Left lung (tissue), 10 donors: ENCODE data around the gene IGSF9. TPM values are rescaled to one million over a fixed set of nuclear protein-coding genes. Genes with fewer than 3 reads are reported as not detected.

Experiments
- ATAC-seq: fragments of 200-7000 bp; cut with Tn5 transposase; one replicate; pipeline ENCODE4 v1.9.1; 2020; ENCODE audit warnings: moderate library complexity
- DNase-seq, 4 donors: peaks; one replicate each; pipeline ENCODE4 v3.0.0-alpha.2; 2013 to 2020
- H3K27ac ChIP-seq, 2 donors: fragments of 200-600 bp; sonication (generic) in 1 of 2; one replicate each; pipeline versions ENCODE4 v1.5.0 to v1.8.0; 2020 to 2021
- H3K27me3 ChIP-seq, 2 donors: fragments of 200-600 bp; sonication (generic) in 1 of 2; one replicate each; pipeline versions ENCODE4 v1.5.0 to v1.8.0; 2020 to 2021
- H3K36me3 ChIP-seq, 2 donors: fragments of 200-600 bp; sonication (generic) in 1 of 2; one replicate each; pipeline versions ENCODE4 v1.5.0 to v1.8.0; 2020 to 2021
- H3K4me1 ChIP-seq, 2 donors: fragments of 200-600 bp; one replicate each; pipeline ENCODE4 v1.8.0; 2021
- H3K4me3 ChIP-seq, 2 donors: fragments of 200-600 bp; sonication (generic) in 1 of 2; one replicate each; pipeline versions ENCODE4 v1.5.0 to v1.8.0; 2020 to 2021; ENCODE audit warnings: mild to moderate bottlenecking in 1 of 2
- H3K9me3 ChIP-seq, 2 donors: fragments of 200-600 bp; sonication (generic) in 1 of 2; one replicate each; pipeline versions ENCODE4 v1.5.0 to v1.8.0; 2020 to 2021
- CTCF ChIP-seq, 2 donors: fragments of 200-600 bp; sonication (generic) in 1 of 2; IDR thresholded peaks; one replicate each; pipeline versions ENCODE4 v1.5.0 to v1.8.0; 2021; ENCODE audit warnings: antibody characterized with exemption in 2 of 2
- intact Hi-C, 2 donors: fragments of 100-400 bp; cut with DNase I; formaldehyde crosslinking; loops; one replicate each; pipeline versions ENCODE4 v1.11.2 to v1.14.2; 2022
- polyA plus RNA-seq, 6 donors: library from polyadenylated mRNA; unstranded; fragments of 120-200 nt; gene quantifications; one replicate each; pipeline ENCODE4 v1.2.1, GENCODE V29; 2013; ENCODE audit not compliant: insufficient read length in 6 of 6
- total RNA-seq, 2 donors: library from RNA; stranded (reverse); fragmentation: NEBNext Ultra II Directional; extraction: Animal tissue kit (Norgen Biotek cat#: 25700); gene quantifications; one replicate each; pipeline ENCODE4 v1.2.1, GENCODE V29; 2021
- donor health status: DM: no; HTN: yes; CAD: no.
- donor health status: DM: no; HTN: no; CAD: no.

Gene IGSF9
- total and polyA plus RNA-seq, 8 donors = 2.8 to 16.9 (median 13.6) TPM

- Histone ChIP-seq H3K9me3 (no peaks in the 10 kb centered on the region), H3K4me1 (peaks cover 14 to 55% of the 10 kb centered on the region in 2 donors), H3K4me3 (no peak overlapping the region), H3K27me3 (no peaks in the 10 kb centered on the region), H3K27ac (peak overlapping the region in 1 of 2 donors; percentile 41), H3K36me3 (no peaks in the 10 kb centered on the region)
- intact Hi-C loops = no loop called here
- ATAC-seq (no peak), DNase-seq (no peak)
- no peak for TF ChIP-seq CTCF (IDR thresholded peaks at IDR 0.05)
Observed at GRCh38 chr1:159898527-159898926, 46.9 kb downstream of the IGSF9 start.

GRCh38 chr1:159897962-159898361, 47.5 kb downstream of the IGSF9 start:
- peak overlapping the region in 1 of 2 donors; percentile 41 for H3K27ac ChIP-seq
- H3K4me1 ChIP-seq = peaks cover 14 to 55% of the 10 kb centered on the region in 2 donors
- DNase-seq (no peak), ATAC-seq (no peak)
- intact Hi-C loops = no loop called here
- no peaks in the 10 kb centered on the region for H3K27me3 ChIP-seq
- TF ChIP-seq CTCF (IDR thresholded peaks at IDR 0.05) = no peak
- H3K9me3 ChIP-seq = no peaks in the 10 kb centered on the region
- no peak overlapping the region for H3K4me3 ChIP-seq
- no peaks in the 10 kb centered on the region for H3K36me3 ChIP-seq

- Histone ChIP-seq H3K27me3 (no peaks in the 10 kb centered on the region), H3K36me3 (no peaks in the 10 kb centered on the region), H3K4me3 (no peak overlapping the region), H3K27ac (peak overlapping the region in 1 of 2 donors; percentile 72), H3K9me3 (no peaks in the 10 kb centered on the region), H3K4me1 (peaks cover 14 to 48% of the 10 kb centered on the region in 2 donors)
- DNase-seq = no peak
- TF ChIP-seq CTCF (IDR thresholded peaks at IDR 0.05) = no peak
- ATAC-seq = no peak
- intact Hi-C loops = no loop called here
Observed at GRCh38 chr1:159896546-159896930, 48.9 kb downstream of the IGSF9 start.

- H3K36me3 ChIP-seq = no peaks in the 10 kb centered on the region
- ATAC-seq (peak; percentile 29), DNase-seq (peak in 1 of 4 donors; percentile 50)
- H3K9me3 ChIP-seq = no peaks in the 10 kb centered on the region
- H3K27me3 ChIP-seq = no peaks in the 10 kb centered on the region
- TF ChIP-seq CTCF (IDR thresholded peaks at IDR 0.05) = no peak
- H3K27ac ChIP-seq = peak overlapping the region in 1 of 2 donors; percentile 72
- H3K4me1 ChIP-seq = peaks cover 14 to 49% of the 10 kb centered on the region in 2 donors
- intact Hi-C loops = no loop called here
- H3K4me3 ChIP-seq = no peak overlapping the region
Observed at GRCh38 chr1:159895836-159896545, 49.4 kb downstream of the IGSF9 start.

GRCh38 chr1:159895286-159895685, 50.1 kb downstream of the IGSF9 start:
- Histone ChIP-seq H3K4me3 (no peak overlapping the region), H3K9me3 (no peaks in the 10 kb centered on the region), H3K4me1 (peaks cover 13 to 52% of the 10 kb centered on the region in 2 donors), H3K36me3 (no peaks in the 10 kb centered on the region), H3K27ac (no peak overlapping the region), H3K27me3 (no peaks in the 10 kb centered on the region)
- intact Hi-C loops = no loop called here
- DNase-seq (no peak), ATAC-seq (no peak)
- no peak for TF ChIP-seq CTCF (IDR thresholded peaks at IDR 0.05)
